Esophagus muscularis mucosa (tissue), 4 donors: ENCODE results near the gene RAB25. TPM values are rescaled to one million over a fixed set of nuclear protein-coding genes. Genes with fewer than 3 reads are reported as not detected.
A peak's percentile ranks its signal among the peaks of the same experiment; 100 is the strongest.

Experiments
- DNase-seq: peaks from one replicate; pipeline ENCODE4 v3.0.0-alpha.2; 2017; ENCODE audit errors: extremely low spot score
- H3K27ac ChIP-seq, 4 donors: fragments of 200-600 bp; sonication (generic); replicated peaks in 1 of 4; 1 replicate in 3 of 4; 2 replicates in 1 of 4; pipeline ENCODE4 v1.5.1; 2016 to 2019; ENCODE audit warnings: mild to moderate bottlenecking in 1 of 4
- H3K27me3 ChIP-seq, 4 donors: fragments of 200-600 bp; sonication (generic); one replicate each; pipeline versions ENCODE4 v1.5.1 to v1.6.0; 2016 to 2019
- H3K36me3 ChIP-seq, 4 donors: fragments of 200-600 bp; sonication (generic); one replicate each; pipeline ENCODE4 v1.5.1; 2016 to 2019
- H3K4me1 ChIP-seq, 4 donors: fragments of 200-600 bp; sonication (generic); one replicate each; pipeline ENCODE4 v1.5.1; 2016 to 2019
- H3K4me3 ChIP-seq, 4 donors: fragments of 200-600 bp; sonication (generic); 1 replicate in 2 of 4; 2 replicates in 2 of 4; pipeline ENCODE4 v1.5.1; 2016 to 2019; ENCODE audit warnings: mild to moderate bottlenecking in 4 of 4, moderate library complexity in 1 of 4
- H3K9me3 ChIP-seq, 4 donors: fragments of 200-600 bp; sonication (generic); 1 replicate in 3 of 4; 2 replicates in 1 of 4; pipeline ENCODE4 v1.5.1; 2016 to 2019
- EP300 ChIP-seq: sonication (generic); formaldehyde crosslinking; IDR thresholded peaks from one replicate; pipeline ENCODE4 v1.6.1; 2017; ENCODE audit warnings: antibody characterized with exemption
- POLR2A ChIP-seq: fragments of 450-650 bp; IDR thresholded peaks from one replicate; pipeline ENCODE4 v1.6.1; 2017; ENCODE audit warnings: antibody characterized with exemption, moderate library complexity, mild to moderate bottlenecking, low read depth
- POLR2AphosphoS5 ChIP-seq, 2 donors: sonication (generic); formaldehyde crosslinking; IDR thresholded peaks; one replicate each; pipeline ENCODE4 v1.6.1; 2017; ENCODE audit warnings: antibody characterized with exemption in 2 of 2
- WGBS: methylation state at CpG from one replicate; pipeline ENCODE4 v1.1.5; 2018; 5-methylcytosine and 5-hydroxymethylcytosine counted together
- intact Hi-C: fragments of 100-400 bp; cut with DNase I; formaldehyde crosslinking; loops from one replicate; pipeline ENCODE4 v1.15.1; 2023
- total RNA-seq, 4 donors: library from RNA; depleted of rRNA; stranded (reverse); fragments of >200 nt; gene quantifications; one replicate each; pipeline versions ENCODE4 v1.1.0 to v1.2.1, GENCODE V29; 2016
- TF ChIP-seq, protein P1 (sequence below), 3 experiments: fragments of 200-600 bp in 2 of 3; fragments of 450-650 bp in 1 of 3; sonication (generic) in 2 of 3; IDR thresholded peaks; one replicate each; pipeline ENCODE4 v1.5.1; 2017 to 2019; ENCODE audit warnings: antibody characterized with exemption in 3 of 3, mild to moderate bottlenecking in 2 of 3, moderate library complexity in 1 of 3

Gene RAB25
- total RNA-seq, 4 donors from 2014 or later, result not detected

DNA sequence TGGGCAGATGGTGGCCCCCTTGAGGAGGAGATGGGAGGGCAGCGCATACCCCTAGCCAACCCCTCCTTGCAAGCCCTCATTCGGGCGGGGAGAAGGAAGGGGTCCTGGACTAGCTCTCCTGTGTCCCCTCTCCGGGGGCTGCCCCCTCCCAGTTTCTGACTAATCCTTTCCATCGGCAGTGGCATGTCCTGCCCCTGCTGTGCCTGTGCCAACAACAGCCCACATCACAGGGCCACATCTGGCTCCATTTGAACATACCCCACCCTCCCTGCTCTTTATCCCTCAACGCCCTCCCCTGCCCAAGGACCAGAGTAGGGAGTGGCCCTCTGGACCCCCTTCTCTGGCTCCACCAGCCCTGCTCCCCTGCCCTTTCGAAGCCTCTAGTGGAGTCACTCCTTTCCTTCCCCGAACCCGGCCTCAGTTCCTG lies 42.6 kb downstream of the RAB25 start:
- DNase-seq, result no peak
- Histone ChIP-seq H3K9me3 (no peaks in the 10 kb centered on the region), H3K4me3 (peak overlapping the region; percentile 9 to 53 (median 28)), H3K27ac (peak overlapping the region; percentile 89 to 92 (median 91)), H3K36me3 (no peaks in the 10 kb centered on the region), H3K4me1 (peaks cover 73 to 84% (median 81%) of the 10 kb centered on the region in 4 donors), H3K27me3 (no peaks in the 10 kb centered on the region)
- 21% methylated on average over 6 of the region's 9 CpGs for WGBS
- no peak for TF ChIP-seq POLR2A
- TF ChIP-seq, protein P1, sequence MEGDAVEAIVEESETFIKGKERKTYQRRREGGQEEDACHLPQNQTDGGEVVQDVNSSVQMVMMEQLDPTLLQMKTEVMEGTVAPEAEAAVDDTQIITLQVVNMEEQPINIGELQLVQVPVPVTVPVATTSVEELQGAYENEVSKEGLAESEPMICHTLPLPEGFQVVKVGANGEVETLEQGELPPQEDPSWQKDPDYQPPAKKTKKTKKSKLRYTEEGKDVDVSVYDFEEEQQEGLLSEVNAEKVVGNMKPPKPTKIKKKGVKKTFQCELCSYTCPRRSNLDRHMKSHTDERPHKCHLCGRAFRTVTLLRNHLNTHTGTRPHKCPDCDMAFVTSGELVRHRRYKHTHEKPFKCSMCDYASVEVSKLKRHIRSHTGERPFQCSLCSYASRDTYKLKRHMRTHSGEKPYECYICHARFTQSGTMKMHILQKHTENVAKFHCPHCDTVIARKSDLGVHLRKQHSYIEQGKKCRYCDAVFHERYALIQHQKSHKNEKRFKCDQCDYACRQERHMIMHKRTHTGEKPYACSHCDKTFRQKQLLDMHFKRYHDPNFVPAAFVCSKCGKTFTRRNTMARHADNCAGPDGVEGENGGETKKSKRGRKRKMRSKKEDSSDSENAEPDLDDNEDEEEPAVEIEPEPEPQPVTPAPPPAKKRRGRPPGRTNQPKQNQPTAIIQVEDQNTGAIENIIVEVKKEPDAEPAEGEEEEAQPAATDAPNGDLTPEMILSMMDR (IDR thresholded peaks at IDR 0.05), result no peak
- TF ChIP-seq POLR2AphosphoS5 (IDR thresholded peaks at IDR 0.05), result peak; percentile 49 to 59
- intact Hi-C loops, result no loop called here

DNA sequence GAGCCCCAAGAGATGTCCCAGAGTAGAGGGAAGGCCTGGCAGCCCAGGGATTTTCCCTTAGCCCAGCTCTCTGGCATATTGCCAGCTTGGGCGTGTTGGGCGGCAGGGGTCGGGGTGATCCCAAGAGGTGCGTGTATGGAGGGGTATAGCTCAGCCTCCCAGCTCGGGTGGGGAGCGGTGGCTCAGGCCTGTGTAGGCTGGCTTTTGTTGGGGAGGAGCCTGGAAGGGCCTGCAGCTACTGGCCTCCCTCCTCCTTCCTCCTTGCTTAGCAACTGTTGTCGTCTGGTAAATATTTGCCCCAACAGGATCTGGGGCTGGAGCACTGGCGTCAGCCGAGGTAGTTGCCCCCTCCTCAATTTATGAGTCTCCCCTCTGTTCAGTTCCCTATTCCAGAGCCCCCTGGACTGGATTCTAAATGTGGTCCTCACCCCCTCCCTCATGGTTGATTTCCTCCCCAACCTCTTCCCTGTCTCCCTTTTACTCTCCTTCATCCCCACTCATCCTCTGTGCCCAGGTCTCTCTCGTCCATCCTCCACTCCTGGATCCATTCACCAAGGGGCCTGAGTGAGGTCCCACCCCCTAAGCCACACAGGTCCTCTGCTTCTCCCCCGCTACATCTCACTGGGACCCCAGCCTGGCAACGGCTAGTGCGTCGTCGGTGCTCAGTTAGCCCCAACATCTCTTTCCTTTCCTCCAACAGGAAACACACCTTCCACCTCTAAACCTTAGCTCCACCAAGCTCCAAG lies 43.3 kb downstream of the RAB25 start:
- TF ChIP-seq POLR2A (no peak), POLR2AphosphoS5 (IDR thresholded peaks at IDR 0.05) (peak; percentile 45 to 76)
- Histone ChIP-seq H3K4me1 (peaks cover 76 to 89% (median 86%) of the 10 kb centered on the region in 4 donors), H3K27ac (peak overlapping the region; percentile 89 to 92 (median 91)), H3K4me3 (peak overlapping the region; percentile 9 to 53 (median 28)), H3K27me3 (no peaks in the 10 kb centered on the region), H3K9me3 (no peaks in the 10 kb centered on the region), H3K36me3 (no peaks in the 10 kb centered on the region)
- intact Hi-C loops, result no loop called here
- WGBS, result 39% methylated on average over 9 of the region's 15 CpGs
- no peak for DNase-seq

DNA sequence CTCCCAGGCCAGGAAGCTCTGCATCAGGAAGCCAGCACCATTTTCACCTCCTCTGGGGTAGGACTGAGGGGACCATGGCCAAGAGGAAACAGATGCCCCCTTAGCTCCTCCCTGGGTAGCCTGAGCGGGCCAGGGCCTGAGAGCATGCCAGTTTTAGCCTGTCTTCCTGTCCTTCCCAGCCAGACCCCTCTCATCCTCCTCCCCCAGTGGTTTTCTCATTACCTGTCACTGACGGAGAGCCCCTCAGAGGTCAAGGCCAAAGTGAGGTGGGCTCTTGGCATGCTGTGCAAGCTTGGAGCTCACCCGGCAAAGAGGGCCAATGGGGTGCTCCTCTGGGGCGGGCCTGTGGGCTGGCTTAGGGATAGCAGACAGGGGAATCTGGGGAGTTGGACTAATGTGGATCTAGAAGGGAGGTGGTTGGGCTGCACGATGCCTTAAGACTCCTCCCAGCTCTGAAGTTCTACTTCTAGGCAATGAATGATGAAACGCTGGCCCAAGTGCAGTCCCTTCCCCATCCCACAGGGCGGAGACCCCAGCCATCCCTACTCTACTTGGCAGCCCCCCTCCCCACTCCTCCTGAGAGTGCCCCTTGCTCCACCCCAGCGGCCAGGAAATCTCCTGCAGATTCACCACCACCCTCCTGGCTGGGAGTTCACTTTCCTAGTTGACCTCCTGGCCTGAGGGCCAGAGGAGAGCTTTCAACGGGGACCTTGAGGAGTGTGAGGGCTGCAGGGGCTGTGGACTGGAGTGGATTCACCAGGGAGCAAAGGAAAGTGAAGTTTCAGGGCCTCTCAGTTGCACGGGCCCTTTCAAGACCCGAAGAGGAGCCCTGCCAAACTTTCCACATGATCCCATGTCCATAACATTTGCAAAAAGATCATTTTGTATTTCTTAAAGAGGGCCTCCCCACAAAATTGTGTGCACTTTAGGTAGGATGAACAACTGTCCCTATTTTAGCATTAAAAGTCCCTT lies 44.2 kb downstream of the RAB25 start:
- no peak for DNase-seq
- Histone ChIP-seq H3K27ac (peak overlapping the region; percentile 89 to 92 (median 91)), H3K9me3 (no peaks in the 10 kb centered on the region), H3K4me1 (peaks cover 77 to 89% (median 86%) of the 10 kb centered on the region in 4 donors), H3K27me3 (no peaks in the 10 kb centered on the region), H3K36me3 (no peaks in the 10 kb centered on the region), H3K4me3 (peak overlapping the region; percentile 46 to 53 (median 49))
- TF ChIP-seq POLR2AphosphoS5 (IDR thresholded peaks at IDR 0.05), result peak in 1 of 2 donors; percentile 30
- TF ChIP-seq EP300, result no peak
- 31% methylated on average over 7 of the region's 11 CpGs for WGBS
- intact Hi-C loops, result no loop called here

DNA sequence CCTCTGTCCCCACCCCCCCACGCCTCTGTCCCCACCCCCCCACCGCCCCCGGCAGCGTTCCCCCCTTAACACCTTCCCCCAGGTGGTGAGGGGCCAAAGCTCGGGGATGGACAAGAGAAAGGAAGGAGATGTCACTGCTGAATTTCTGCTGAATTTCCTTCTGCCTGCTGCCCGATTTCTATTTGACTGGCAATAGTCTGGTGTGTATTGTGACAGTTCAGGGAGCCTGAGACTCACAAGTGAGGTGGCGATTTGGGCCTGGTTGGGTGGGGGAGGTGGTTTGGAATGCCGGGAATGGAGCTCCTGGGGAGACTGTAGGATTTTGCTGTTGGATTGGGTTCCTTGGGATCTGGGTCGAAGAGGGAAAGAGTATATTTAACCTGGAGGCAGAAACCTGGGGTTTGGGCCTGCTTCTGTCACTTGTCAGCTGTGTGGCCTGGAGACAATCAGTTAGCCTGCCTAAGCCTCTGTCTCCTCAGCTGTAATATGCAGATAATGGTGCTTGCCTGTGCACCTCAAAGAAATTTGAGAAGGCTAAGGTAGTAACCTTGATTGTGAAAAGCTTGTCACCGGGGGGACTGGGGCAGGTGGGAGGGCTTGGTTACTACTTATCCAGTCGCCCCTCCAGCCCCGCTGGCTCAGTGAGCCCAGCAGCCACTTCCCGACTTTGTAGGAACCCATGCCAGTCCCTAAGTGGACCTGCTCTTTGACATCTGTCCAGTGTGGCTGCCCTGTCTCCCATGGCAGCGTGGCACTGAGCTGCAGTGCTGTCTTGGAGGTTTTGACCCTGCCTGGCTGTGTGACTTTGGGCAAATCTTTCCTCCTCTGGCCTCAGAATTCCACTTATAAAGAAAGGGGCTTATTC lies 45.9 kb downstream of the RAB25 start:
- 43% methylated on average over 10 of the region's 14 CpGs for WGBS
- peak overlapping the region; percentile 89 to 92 (median 91) for H3K27ac ChIP-seq
- H3K36me3 ChIP-seq, result no peaks in the 10 kb centered on the region
- TF ChIP-seq POLR2AphosphoS5 (IDR thresholded peaks at IDR 0.05), result no peak
- no peak for DNase-seq
- H3K27me3 ChIP-seq, result no peaks in the 10 kb centered on the region
- H3K9me3 ChIP-seq, result no peaks in the 10 kb centered on the region
- H3K4me1 ChIP-seq, result peaks cover 60 to 82% (median 78%) of the 10 kb centered on the region in 4 donors
- intact Hi-C loops, result no loop called here
- peak overlapping the region; percentile 46 to 53 (median 49) for H3K4me3 ChIP-seq

DNA sequence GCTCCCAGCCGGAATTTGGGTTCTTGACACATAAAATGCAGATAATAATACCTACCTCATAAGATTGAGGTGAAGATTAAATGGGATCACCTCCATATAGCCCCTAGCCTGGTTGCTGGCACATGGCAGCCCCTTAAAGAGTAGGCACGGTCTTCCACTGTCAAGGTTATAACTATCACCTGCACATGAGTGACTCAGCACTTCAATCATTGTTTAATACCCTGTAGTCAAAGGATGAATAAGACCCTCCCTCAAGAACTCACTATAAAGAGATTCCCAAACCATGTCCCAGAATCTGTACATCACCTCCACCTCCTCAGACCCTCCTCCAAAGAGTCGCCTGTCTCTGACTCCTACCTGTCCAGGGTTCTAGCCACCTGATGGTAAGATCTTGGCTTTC lies 47.1 kb downstream of the RAB25 start:
- Histone ChIP-seq H3K27ac (peak overlapping the region; percentile 89 to 92 (median 91)), H3K36me3 (no peaks in the 10 kb centered on the region), H3K27me3 (no peaks in the 10 kb centered on the region), H3K4me3 (no peak overlapping the region), H3K4me1 (peaks cover 49 to 81% (median 78%) of the 10 kb centered on the region in 4 donors), H3K9me3 (no peaks in the 10 kb centered on the region)
- intact Hi-C loops, result no loop called here
- no peak for DNase-seq
- WGBS, result 82% methylated on average over 3 of the region's 3 CpGs
- no peak for TF ChIP-seq POLR2AphosphoS5 (IDR thresholded peaks at IDR 0.05)
- no peak for TF ChIP-seq POLR2A
- TF ChIP-seq EP300, result no peak
- TF ChIP-seq, protein P1 (IDR thresholded peaks at IDR 0.05), result no peak
